Lower lobe of right lung (tissue), 2 donors: ENCODE results near the gene CEMIP. TPM values are rescaled to one million over a fixed set of nuclear protein-coding genes. Genes with fewer than 3 reads are reported as not detected.

ENCODE experiments used
- ATAC-seq, 2 donors: fragments of 200-7000 bp; cut with Tn5 transposase; one replicate each; pipeline ENCODE4 v1.9.1; 2020 to 2022; ENCODE audit warnings: mild to moderate bottlenecking in 2 of 2, moderate library complexity in 2 of 2
- DNase-seq: peaks from one replicate; pipeline ENCODE4 v3.0.0-alpha.2; 2020
- H3K27ac ChIP-seq: fragments of 200-600 bp; one replicate; pipeline ENCODE4 v1.8.0; 2022
- H3K27me3 ChIP-seq: fragments of 200-600 bp; one replicate; pipeline ENCODE4 v1.8.0; 2022; ENCODE audit warnings: low read depth
- H3K36me3 ChIP-seq: fragments of 200-600 bp; one replicate; pipeline ENCODE4 v1.8.0; 2022; ENCODE audit warnings: mild to moderate bottlenecking
- H3K4me1 ChIP-seq: fragments of 200-600 bp; one replicate; pipeline ENCODE4 v1.8.0; 2022
- H3K4me3 ChIP-seq: fragments of 200-600 bp; one replicate; pipeline ENCODE4 v1.8.0; 2022; ENCODE audit warnings: mild to moderate bottlenecking
- H3K9me3 ChIP-seq: fragments of 200-600 bp; one replicate; pipeline ENCODE4 v1.8.0; 2022
- intact Hi-C: fragments of 100-400 bp; cut with DNase I; formaldehyde crosslinking; loops from one replicate; pipeline ENCODE4 v1.11.0; 2022
- total RNA-seq: library from RNA; stranded (reverse); fragmentation: NEBNext Ultra II Directional; extraction: Animal tissue kit (Norgen Biotek cat#: 25700); gene quantifications from one replicate; pipeline ENCODE4 v1.2.1, GENCODE V29; 2021
- TF ChIP-seq, protein P1 (sequence below): fragments of 200-600 bp; IDR thresholded peaks from one replicate; pipeline ENCODE4 v1.8.0; 2022; ENCODE audit warnings: antibody characterized with exemption, mild to moderate bottlenecking
- donor health status: DM: no; HTN: yes; CAD: no; lungs with severe emphysema.

Gene CEMIP
- total RNA-seq, 1 donor from 2014 or later: 7.3 TPM

DNA sequence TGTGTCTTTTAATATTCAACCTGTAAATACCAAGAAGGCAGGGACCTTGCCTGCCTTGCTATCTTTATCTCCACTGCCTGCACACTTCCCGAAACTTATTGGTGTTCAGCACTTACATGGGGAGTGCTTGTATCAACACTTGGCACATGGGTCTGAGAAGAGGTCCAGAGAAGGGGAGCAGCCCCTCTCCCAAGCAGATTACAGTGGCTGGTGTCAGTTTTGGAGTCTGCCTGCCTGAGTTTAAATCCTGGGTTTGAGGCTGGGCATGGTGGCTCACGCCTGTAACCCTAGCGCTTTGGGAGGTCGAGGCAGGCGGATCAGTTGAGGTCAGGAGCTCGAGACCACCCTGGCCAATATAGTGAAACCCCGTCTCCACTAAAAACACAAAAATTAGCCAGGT, 190.1 kb downstream of the CEMIP start:
- ATAC-seq (no peak), DNase-seq (no peak)
- Histone ChIP-seq H3K9me3 (no peaks in the 10 kb centered on the region), H3K4me1 (no peaks in the 10 kb centered on the region), H3K4me3 (no peak overlapping the region), H3K27ac (no peak overlapping the region), H3K27me3 (no peaks in the 10 kb centered on the region), H3K36me3 (peaks cover 34% of the 10 kb centered on the region)
- intact Hi-C loops: no loop called here
- TF ChIP-seq, protein P1, sequence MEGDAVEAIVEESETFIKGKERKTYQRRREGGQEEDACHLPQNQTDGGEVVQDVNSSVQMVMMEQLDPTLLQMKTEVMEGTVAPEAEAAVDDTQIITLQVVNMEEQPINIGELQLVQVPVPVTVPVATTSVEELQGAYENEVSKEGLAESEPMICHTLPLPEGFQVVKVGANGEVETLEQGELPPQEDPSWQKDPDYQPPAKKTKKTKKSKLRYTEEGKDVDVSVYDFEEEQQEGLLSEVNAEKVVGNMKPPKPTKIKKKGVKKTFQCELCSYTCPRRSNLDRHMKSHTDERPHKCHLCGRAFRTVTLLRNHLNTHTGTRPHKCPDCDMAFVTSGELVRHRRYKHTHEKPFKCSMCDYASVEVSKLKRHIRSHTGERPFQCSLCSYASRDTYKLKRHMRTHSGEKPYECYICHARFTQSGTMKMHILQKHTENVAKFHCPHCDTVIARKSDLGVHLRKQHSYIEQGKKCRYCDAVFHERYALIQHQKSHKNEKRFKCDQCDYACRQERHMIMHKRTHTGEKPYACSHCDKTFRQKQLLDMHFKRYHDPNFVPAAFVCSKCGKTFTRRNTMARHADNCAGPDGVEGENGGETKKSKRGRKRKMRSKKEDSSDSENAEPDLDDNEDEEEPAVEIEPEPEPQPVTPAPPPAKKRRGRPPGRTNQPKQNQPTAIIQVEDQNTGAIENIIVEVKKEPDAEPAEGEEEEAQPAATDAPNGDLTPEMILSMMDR: no peak

GRCh38 chr15:80970018-80970657, 191.0 kb downstream of the CEMIP start:
- peaks cover 34% of the 10 kb centered on the region for H3K36me3 ChIP-seq
- H3K9me3 ChIP-seq: no peaks in the 10 kb centered on the region
- DNase-seq (no peak), ATAC-seq (peak; percentile 71 to 72)
- H3K27ac ChIP-seq: no peak overlapping the region
- no peaks in the 10 kb centered on the region for H3K27me3 ChIP-seq
- intact Hi-C loops: loop anchor here (10.0 kb wide), 1 partner anchor 515 kb away; no protein-coding TSS in a partner anchor
- no peaks in the 10 kb centered on the region for H3K4me1 ChIP-seq
- no peak overlapping the region for H3K4me3 ChIP-seq
- TF ChIP-seq, protein P1: peak; percentile 82

GRCh38 chr15:80970658-80971057, 191.5 kb downstream of the CEMIP start:
- DNase-seq (no peak), ATAC-seq (no peak)
- peaks cover 34% of the 10 kb centered on the region for H3K36me3 ChIP-seq
- H3K4me3 ChIP-seq: no peak overlapping the region
- TF ChIP-seq, protein P1: no peak
- intact Hi-C loops: loop anchor here (10.0 kb wide), 1 partner anchor 516 kb away; no protein-coding TSS in a partner anchor
- no peaks in the 10 kb centered on the region for H3K4me1 ChIP-seq
- no peak overlapping the region for H3K27ac ChIP-seq
- H3K9me3 ChIP-seq: no peaks in the 10 kb centered on the region
- no peaks in the 10 kb centered on the region for H3K27me3 ChIP-seq

GRCh38 chr15:80971143-80971542, 192.0 kb downstream of the CEMIP start:
- DNase-seq: no peak
- intact Hi-C loops: loop anchor here (10.0 kb wide), 1 partner anchor 516 kb away; no protein-coding TSS in a partner anchor
- H3K9me3 ChIP-seq: no peaks in the 10 kb centered on the region
- TF ChIP-seq, protein P1: no peak
- H3K27ac ChIP-seq: no peak overlapping the region
- ATAC-seq: no peak
- H3K27me3 ChIP-seq: no peaks in the 10 kb centered on the region
- peaks cover 34% of the 10 kb centered on the region for H3K36me3 ChIP-seq
- no peak overlapping the region for H3K4me3 ChIP-seq
- H3K4me1 ChIP-seq: no peaks in the 10 kb centered on the region

DNA sequence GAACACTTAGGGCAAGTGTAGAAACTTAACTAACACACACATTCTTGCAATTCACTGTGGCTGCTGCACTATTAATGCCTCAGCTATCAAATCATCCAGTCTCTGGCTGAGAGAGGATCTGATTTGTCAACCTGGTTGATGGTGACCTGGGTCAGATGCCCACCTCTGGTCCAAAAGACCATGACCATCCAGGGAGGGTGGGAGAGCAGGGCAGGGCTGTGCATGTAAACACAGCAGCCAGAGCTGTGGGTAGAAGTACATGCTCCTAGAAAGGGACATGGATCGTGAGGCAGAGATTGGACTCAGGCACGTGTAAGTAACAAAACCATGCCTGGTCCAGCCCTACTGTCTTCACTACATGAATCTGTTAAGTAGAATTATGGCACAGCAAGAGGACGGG, 193.1 kb downstream of the CEMIP start:
- intact Hi-C loops: loop anchor here (10.0 kb wide), 1 partner anchor 517 kb away; no protein-coding TSS in a partner anchor
- TF ChIP-seq, protein P1: no peak
- no peak for DNase-seq
- no peak for ATAC-seq
- no peak overlapping the region for H3K4me3 ChIP-seq
- H3K36me3 ChIP-seq: peaks cover 34% of the 10 kb centered on the region
- no peak overlapping the region for H3K27ac ChIP-seq
- no peaks in the 10 kb centered on the region for H3K27me3 ChIP-seq
- H3K4me1 ChIP-seq: no peaks in the 10 kb centered on the region
- H3K9me3 ChIP-seq: no peaks in the 10 kb centered on the region
